GM19035 (cell line): Measurements from ENCODE around the gene ALDH16A1.
"Not testable (repeated sequence)": the region's sequence is repeated elsewhere in the genome, so short reads cannot be mapped to it uniquely, and the experiment has no call there.

Experiments used
- ATAC-seq: cut with Tn5 transposase; IDR thresholded peaks from one replicate; pipeline ENCODE4 v1.9.1; 2021; ENCODE audit not compliant: unreplicated experiment

Gene ALDH16A1

GRCh38 chr19:49461656-49462055 is 8.6 kb downstream of the ALDH16A1 start:
- no peak for ATAC-seq

- ATAC-seq: no peak
These were observed 9.5 kb downstream of the ALDH16A1 start for GRCh38 chr19:49462492-49462891.

GRCh38 chr19:49463960-49464740 is 11.1 kb downstream of the ALDH16A1 start:
- ATAC-seq: no peak

- ATAC-seq: no peak
These were observed 12.3 kb downstream of the ALDH16A1 start for GRCh38 chr19:49465371-49465770.

- no peak for ATAC-seq
These were observed 15.2 kb downstream of the ALDH16A1 start for GRCh38 chr19:49468199-49468598.

- ATAC-seq: peak; percentile 63
These were observed 15.9 kb downstream of the ALDH16A1 start for GRCh38 chr19:49468746-49469447.

- peak; percentile 53 for ATAC-seq
These were observed 17.0 kb downstream of the ALDH16A1 start for GRCh38 chr19:49469828-49470614.

GRCh38 chr19:49470615-49470978 is 17.6 kb downstream of the ALDH16A1 start:
- no peak for ATAC-seq

GRCh38 chr19:49472936-49473335 is 19.9 kb downstream of the ALDH16A1 start:
- ATAC-seq: no peak

GRCh38 chr19:49473501-49473867 is 20.5 kb downstream of the ALDH16A1 start:
- not testable (repeated sequence) for ATAC-seq

- ATAC-seq: peak; percentile 51
These were observed 21.0 kb downstream of the ALDH16A1 start, which contains the start of gene FLT3LG for GRCh38 chr19:49473868-49474541. Gene FLT3LG (plus strand): TSS chr19:49474215. CDS start chr19:49474640, 425 bp downstream.

- no peak for ATAC-seq
These were observed 21.5 kb downstream of the ALDH16A1 start for GRCh38 chr19:49474542-49474924.

GRCh38 chr19:49475191-49475917 is 22.3 kb downstream of the ALDH16A1 start:
- ATAC-seq: no peak

GRCh38 chr19:49475995-49476880 is 23.2 kb downstream of the ALDH16A1 start:
- no peak for ATAC-seq

GRCh38 chr19:49479975-49480628 is 27.1 kb downstream of the ALDH16A1 start:
- ATAC-seq: no peak

GRCh38 chr19:49481020-49481683 is 28.1 kb downstream of the ALDH16A1 start:
- no peak for ATAC-seq

GRCh38 chr19:49486232-49486631 is 33.2 kb downstream of the ALDH16A1 start:
- ATAC-seq: no peak

- no peak for ATAC-seq
These were observed 33.8 kb downstream of the ALDH16A1 start for GRCh38 chr19:49486710-49487276.
